Measurements from ENCODE around the gene CDK2. TPM values are rescaled to one million over a fixed set of nuclear protein-coding genes. Genes with fewer than 3 reads are reported as not detected.
A peak's percentile ranks its signal among the peaks of the same experiment; 100 is the strongest.

CDK2 gene
- total and polyA plus RNA-seq, 2 of the 4 experiments (the other 2 are of a cell fraction) = 42.5 to 61.7 TPM

DNA sequence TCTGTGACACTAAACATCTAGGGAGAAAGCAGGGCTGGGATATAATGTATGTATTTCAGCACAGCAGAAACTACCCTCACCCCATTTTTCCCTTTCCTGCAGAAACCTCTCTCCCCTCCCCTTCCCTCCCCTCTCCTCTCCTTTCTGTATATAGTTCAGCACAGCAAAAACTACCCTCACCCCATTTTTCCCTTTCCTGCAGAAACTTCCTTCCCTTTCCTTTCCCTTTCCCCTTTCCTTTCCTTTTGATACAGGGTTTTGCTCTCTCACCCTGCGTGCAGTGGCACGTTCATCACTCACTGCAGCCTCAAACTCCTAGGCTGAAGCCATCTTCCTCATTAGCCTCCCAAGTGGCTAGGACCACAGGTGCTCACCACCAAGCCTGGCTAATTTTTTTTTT, 2.9 kb upstream of the CDK2 start:
- H3K4me3 ChIP-seq (ENCODE audit: insufficient read depth, low read depth, low read length) = no peak overlapping the region
- intact Hi-C loops (cut with micrococcal nuclease) (no loop called here), dilution Hi-C loops (cut with HindIII; ENCODE audit: low sequenced_read_pairs, unreplicated experiment) (no loop called here), in situ Hi-C loops (cut with MboI; ENCODE audit: low sequenced_read_pairs) (no loop called here)
- H3K9ac ChIP-seq (ENCODE audit: low read depth, low read length) = no peak overlapping the region
- H2BK5ac ChIP-seq (ENCODE audit: low read depth, low read length, poor library complexity, severe bottlenecking) = no peak overlapping the region
- no peak overlapping the region for H2BK15ac ChIP-seq (ENCODE audit: low read depth, low read length)
- H3K9me1 ChIP-seq (ENCODE audit: insufficient read depth, low read length) = 0 out of 2 replicates have a peak, but pooled peaks cover 6% of the 10 kb centered on the region
- no peaks in the 10 kb centered on the region; the same call in 1 of the 2 replicates for H3K36me3 ChIP-seq (ENCODE audit: control insufficient read depth, insufficient read depth, low read length)
- H3K4me1 ChIP-seq (ENCODE audit: control insufficient read depth, insufficient read depth, low read length) = peaks cover 7% of the 10 kb centered on the region
- no peak for ATAC-seq (ENCODE audit: low read depth)
- no peak for TF ChIP-seq CHD1 (IDR thresholded peaks at IDR 0.05; ENCODE audit: low read depth, low read length)
- TF ChIP-seq FOS (IDR thresholded peaks at IDR 0.05; ENCODE audit: low read depth, low read length) = no peak
- TF ChIP-seq RCOR1 (IDR thresholded peaks at IDR 0.05; ENCODE audit: insufficient replicate concordance, low read length) = no peak
- no peak for TF ChIP-seq MAFK (IDR thresholded peaks at IDR 0.05; ENCODE audit: low read depth, low read length)
- no peak for TF ChIP-seq CEBPB (IDR thresholded peaks at IDR 0.05; ENCODE audit: low read depth, low read length)
- TF ChIP-seq CTCF (conservative IDR thresholded peaks at IDR 0.05; ENCODE audit: low read depth, low read length) = no peak
- TF ChIP-seq, protein P1, sequence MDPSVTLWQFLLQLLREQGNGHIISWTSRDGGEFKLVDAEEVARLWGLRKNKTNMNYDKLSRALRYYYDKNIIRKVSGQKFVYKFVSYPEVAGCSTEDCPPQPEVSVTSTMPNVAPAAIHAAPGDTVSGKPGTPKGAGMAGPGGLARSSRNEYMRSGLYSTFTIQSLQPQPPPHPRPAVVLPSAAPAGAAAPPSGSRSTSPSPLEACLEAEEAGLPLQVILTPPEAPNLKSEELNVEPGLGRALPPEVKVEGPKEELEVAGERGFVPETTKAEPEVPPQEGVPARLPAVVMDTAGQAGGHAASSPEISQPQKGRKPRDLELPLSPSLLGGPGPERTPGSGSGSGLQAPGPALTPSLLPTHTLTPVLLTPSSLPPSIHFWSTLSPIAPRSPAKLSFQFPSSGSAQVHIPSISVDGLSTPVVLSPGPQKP (IDR thresholded peaks at IDR 0.05; ENCODE audit: borderline replicate concordance, low read depth, low read length) = no peak
- TF ChIP-seq POLR2A (IDR thresholded peaks at IDR 0.05; ENCODE audit: low read depth, low read length) = no peak
- TF ChIP-seq, protein P2, sequence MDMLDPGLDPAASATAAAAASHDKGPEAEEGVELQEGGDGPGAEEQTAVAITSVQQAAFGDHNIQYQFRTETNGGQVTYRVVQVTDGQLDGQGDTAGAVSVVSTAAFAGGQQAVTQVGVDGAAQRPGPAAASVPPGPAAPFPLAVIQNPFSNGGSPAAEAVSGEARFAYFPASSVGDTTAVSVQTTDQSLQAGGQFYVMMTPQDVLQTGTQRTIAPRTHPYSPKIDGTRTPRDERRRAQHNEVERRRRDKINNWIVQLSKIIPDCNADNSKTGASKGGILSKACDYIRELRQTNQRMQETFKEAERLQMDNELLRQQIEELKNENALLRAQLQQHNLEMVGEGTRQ (IDR thresholded peaks at IDR 0.05; ENCODE audit: low read depth, low read length) = no peak
- TF ChIP-seq RAD21 (IDR thresholded peaks at IDR 0.05; ENCODE audit: low read length) = no peak
- no peak for TF ChIP-seq NFE2L2 (IDR thresholded peaks at IDR 0.05; ENCODE audit: low read depth, low read length)
- TF ChIP-seq BHLHE40 (IDR thresholded peaks at IDR 0.05; ENCODE audit: low read depth, low read length) = no peak
- no peak overlapping the region for H3K18ac ChIP-seq (ENCODE audit: low read depth, low read length)
- H2AK9ac ChIP-seq (replicated peaks; ENCODE audit: low read depth, low read length, poor library complexity) = no peak overlapping the region
- no peak overlapping the region for H3K23ac ChIP-seq (ENCODE audit: low read depth, low read length)
- ChIA-PET POLR2A (ENCODE audit: unreplicated experiment) (no interaction called here), CTCF (no interaction called here)
- H3K4me2 ChIP-seq (ENCODE audit: low read depth, low read length) = no peak overlapping the region
- H4K5ac ChIP-seq (ENCODE audit: low read depth, low read length) = no peak overlapping the region
- H4K91ac ChIP-seq (ENCODE audit: insufficient read depth, low read depth, low read length) = no peak overlapping the region
- H3K27me3 ChIP-seq (ENCODE audit: control insufficient read depth, insufficient read depth, low read length) = no peaks in the 10 kb centered on the region
- H4K8ac ChIP-seq (ENCODE audit: low read depth in 2 of 2, low read length in 2 of 2) = no peak overlapping the region
- no peak overlapping the region; the same call in 1 of the 2 replicates for H3K14ac ChIP-seq (replicated peaks; ENCODE audit: low read depth, low read length)
- H2BK20ac ChIP-seq (ENCODE audit: low read depth, low read length) = no peak overlapping the region
- no peak for DNase-seq
- no peak overlapping the region for H3K27ac ChIP-seq (ENCODE audit: insufficient read depth, low read length)
- no peaks in the 10 kb centered on the region for H3K9me3 ChIP-seq (ENCODE audit: control insufficient read depth, insufficient read depth, low read length)
- H4K20me1 ChIP-seq (ENCODE audit: insufficient read depth, low read length) = no peaks in the 10 kb centered on the region
- no peak overlapping the region for H3K4ac ChIP-seq (ENCODE audit: low read depth, low read length)
- H2BK120ac ChIP-seq (ENCODE audit: low read depth, low read length) = no peak overlapping the region
- no peak overlapping the region for H3K56ac ChIP-seq (ENCODE audit: extremely low read depth, insufficient read depth, low read length)
- BruUV-seq (replicated peaks) = no TSS peak
- WGBS, 2 experiments (ENCODE audit: extremely low coverage in 2 of 2, insufficient read length in 1 of 2) = 90% methylated on average over 2 of the region's 2 CpGs; no CpG with 5 or more reads in 1 of the 2 experiments
- H2AK5ac ChIP-seq (ENCODE audit: low read depth, low read length) = no peak overlapping the region
- peaks cover 3 to 29% of the 10 kb centered on the region in 2 experiments; a peak in 2 of 4 replicates for H3K79me1 ChIP-seq (ENCODE audit: low read depth in 1 of 2, low read length in 2 of 2)
- peak overlapping the region; percentile 60 for H2AFZ ChIP-seq (replicated peaks; ENCODE audit: low read length, poor library complexity)
